ENCODE measurements around the gene TMC8.

DNA sequence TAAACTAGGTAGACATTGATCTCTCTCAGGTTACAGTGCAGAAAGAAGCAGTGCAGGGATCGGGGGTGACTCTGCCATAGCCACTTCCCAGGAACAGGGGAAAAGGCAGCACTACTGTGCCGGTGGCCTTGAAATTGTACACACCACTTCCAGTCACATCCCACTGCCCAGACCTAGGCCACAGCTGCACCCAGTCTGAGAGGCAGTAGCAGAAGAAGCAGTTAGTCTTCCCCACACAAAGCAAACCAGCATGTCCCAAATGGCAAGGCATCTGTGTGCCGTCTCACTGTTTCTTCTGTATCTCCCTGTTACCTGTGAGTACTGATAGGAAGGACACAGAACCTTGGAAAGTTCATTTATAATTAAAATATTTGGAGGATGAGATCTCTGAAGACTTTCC is 49.0 kb upstream of the TMC8 start:
- TF ChIP-seq SMC3 (conservative IDR thresholded peaks at IDR 0.05; ENCODE audit: poor library complexity): no peak
- no peak for TF ChIP-seq EP300 (conservative IDR thresholded peaks at IDR 0.05; ENCODE audit: poor library complexity, severe bottlenecking)

Measured in neural cell (in vitro differentiated cells).